Body of pancreas (tissue), 4 donors: Measurements from ENCODE around the gene PIEZO2.

ENCODE experiments used
- CTCF ChIP-seq, 7 experiments: fragments of 450-650 bp in 4 of 7; fragments of 200-600 bp in 3 of 7; sonication (generic) in 3 of 7; IDR thresholded peaks; one replicate each; pipeline ENCODE4 v1.5.1; 2016 to 2019; ENCODE audit warnings: antibody characterized with exemption in 7 of 7
- POLR2A ChIP-seq, 3 donors: fragments of 450-650 bp; IDR thresholded peaks; one replicate each; pipeline ENCODE4 v1.6.1; 2016; ENCODE audit warnings: antibody characterized with exemption in 3 of 3, mild to moderate bottlenecking in 2 of 3

GRCh38 chr18:11146947-11147345 lies 2.4 kb downstream of the PIEZO2 start:
- TF ChIP-seq CTCF (IDR thresholded peaks at IDR 0.05) = no peak
- TF ChIP-seq POLR2A (IDR thresholded peaks at IDR 0.05) = no peak
